GM18517 (cell line): ENCODE data around the gene STAT6.
"Not testable (repeated sequence)": the region's sequence is repeated elsewhere in the genome, so short reads cannot be mapped to it uniquely, and the experiment has no call there.

ENCODE experiments used
- ATAC-seq: cut with Tn5 transposase; IDR thresholded peaks from one replicate; pipeline ENCODE4 v1.9.1; 2021; ENCODE audit warnings: mild to moderate bottlenecking, moderate library complexity; ENCODE audit not compliant: unreplicated experiment

The STAT6 gene

GRCh38 chr12:57089271-57090245 is 21.6 kb downstream of the STAT6 start:
- no peak for ATAC-seq

GRCh38 chr12:57088354-57089270 is 22.6 kb downstream of the STAT6 start, which contains the start of gene NAB2:
Gene NAB2 (plus strand): TSS chr12:57089114. CDS start chr12:57089272, 158 bp downstream.
- ATAC-seq = peak; percentile 43

- ATAC-seq = peak; percentile 34
These were observed 23.3 kb downstream of the STAT6 start for GRCh38 chr12:57087691-57088353.

GRCh38 chr12:57087010-57087690 is 24.0 kb downstream of the STAT6 start:
- no peak for ATAC-seq

- no peak for ATAC-seq
These were observed 24.6 kb downstream of the STAT6 start for GRCh38 chr12:57086493-57087009.

GRCh38 chr12:57085999-57086492 is 25.1 kb downstream of the STAT6 start:
- no peak for ATAC-seq

GRCh38 chr12:57080855-57081254 is 30.3 kb downstream of the STAT6 start:
- ATAC-seq = no peak

GRCh38 chr12:57079821-57080220 is 31.3 kb downstream of the STAT6 start:
- ATAC-seq = no peak

- ATAC-seq = peak; percentile 98
These were observed 32.4 kb downstream of the STAT6 start, which contains the start of gene NEMP1 for GRCh38 chr12:57078519-57079404. Gene NEMP1 (minus strand): TSS chr12:57078791. CDS start chr12:57078745, 46 bp downstream.

GRCh38 chr12:57073566-57074450 is 37.4 kb downstream of the STAT6 start:
- not testable (repeated sequence) for ATAC-seq

GRCh38 chr12:57072661-57073060 is 38.5 kb downstream of the STAT6 start:
- no peak for ATAC-seq

GRCh38 chr12:57069523-57069922 is 41.6 kb downstream of the STAT6 start:
- ATAC-seq = peak; percentile 85

GRCh38 chr12:57066245-57066644 is 44.9 kb downstream of the STAT6 start:
- ATAC-seq = no peak

GRCh38 chr12:57063991-57064685 is 47.0 kb downstream of the STAT6 start:
- ATAC-seq = peak; percentile 80

- ATAC-seq = no peak
These were observed 52.7 kb downstream of the STAT6 start for GRCh38 chr12:57058454-57058853.

GRCh38 chr12:57057067-57057751 is 54.0 kb downstream of the STAT6 start:
- no peak for ATAC-seq
